Measurements from ENCODE around the gene IGFLR1. TPM values are rescaled to one million over a fixed set of nuclear protein-coding genes. Genes with fewer than 3 reads are reported as not detected.

IGFLR1 gene, protein sequence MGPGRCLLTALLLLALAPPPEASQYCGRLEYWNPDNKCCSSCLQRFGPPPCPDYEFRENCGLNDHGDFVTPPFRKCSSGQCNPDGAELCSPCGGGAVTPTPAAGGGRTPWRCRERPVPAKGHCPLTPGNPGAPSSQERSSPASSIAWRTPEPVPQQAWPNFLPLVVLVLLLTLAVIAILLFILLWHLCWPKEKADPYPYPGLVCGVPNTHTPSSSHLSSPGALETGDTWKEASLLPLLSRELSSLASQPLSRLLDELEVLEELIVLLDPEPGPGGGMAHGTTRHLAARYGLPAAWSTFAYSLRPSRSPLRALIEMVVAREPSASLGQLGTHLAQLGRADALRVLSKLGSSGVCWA
- 10 to 100 TPM; 79.2 to 80.6 TPM for total RNA-seq

DNA sequence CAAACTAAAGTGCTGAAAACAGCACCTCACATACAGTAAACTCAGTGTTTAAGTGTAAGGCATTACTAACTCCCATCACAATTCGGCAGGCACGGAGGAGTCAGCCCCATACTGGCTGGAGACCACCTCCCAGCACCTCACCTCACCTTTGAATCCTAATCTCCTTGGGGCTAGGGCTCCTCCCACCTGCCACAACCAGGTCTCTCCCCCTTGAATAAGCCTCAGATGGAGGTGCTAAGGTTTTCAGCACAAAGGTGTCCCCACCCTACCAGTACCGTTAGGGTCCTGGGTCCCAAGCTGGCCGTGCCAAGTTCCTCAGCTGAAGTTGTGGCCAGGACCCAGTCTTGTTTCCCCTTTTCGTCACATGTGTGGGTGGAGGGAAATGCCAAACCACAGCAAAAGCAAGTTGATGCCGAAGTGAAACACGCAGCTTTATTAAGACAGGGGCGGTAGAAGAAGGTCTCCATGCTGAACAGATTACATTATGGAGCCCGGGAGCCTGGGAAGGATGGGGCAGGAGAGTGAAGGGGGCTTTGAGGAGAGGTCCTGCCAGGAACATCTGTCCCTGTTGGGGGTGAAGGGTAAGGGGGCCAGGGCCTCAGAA, at the start of gene IGFLR1:
Gene IGFLR1 (minus strand): TSS at position 332 of the 604 bp plus-strand sequence. CDS start 1,272 bp downstream, outside the sequence.
- DNase-seq = peak; percentile 84
- peaks cover 45% of the 10 kb centered on the region for H3K4me1 Mint-ChIP-seq

GRCh38 chr19:35791814-35792279, 49.6 kb upstream of the IGFLR1 start:
- no peaks in the 10 kb centered on the region for H3K9me3 Mint-ChIP-seq
- no peak overlapping the region for H3K4me3 Mint-ChIP-seq
- no peak overlapping the region for H3K27ac Mint-ChIP-seq
- no peak for DNase-seq
- peaks cover 20% of the 10 kb centered on the region for H3K27me3 Mint-ChIP-seq
- peaks cover under 1% of the 10 kb centered on the region for H3K4me1 Mint-ChIP-seq
- no peaks in the 10 kb centered on the region for H3K36me3 Mint-ChIP-seq

More for the DNA sequence above, at the start of gene IGFLR1:
- Mint-ChIP-seq H3K27ac (peak within 1 kb of the TSS; percentile 99), H3K27me3 (no peaks in the 10 kb centered on the region), H3K9me3 (no peaks in the 10 kb centered on the region), H3K36me3 (peaks cover 43% of the 10 kb centered on the region), H3K4me3 (peak within 1 kb of the TSS; percentile 85)

DNA sequence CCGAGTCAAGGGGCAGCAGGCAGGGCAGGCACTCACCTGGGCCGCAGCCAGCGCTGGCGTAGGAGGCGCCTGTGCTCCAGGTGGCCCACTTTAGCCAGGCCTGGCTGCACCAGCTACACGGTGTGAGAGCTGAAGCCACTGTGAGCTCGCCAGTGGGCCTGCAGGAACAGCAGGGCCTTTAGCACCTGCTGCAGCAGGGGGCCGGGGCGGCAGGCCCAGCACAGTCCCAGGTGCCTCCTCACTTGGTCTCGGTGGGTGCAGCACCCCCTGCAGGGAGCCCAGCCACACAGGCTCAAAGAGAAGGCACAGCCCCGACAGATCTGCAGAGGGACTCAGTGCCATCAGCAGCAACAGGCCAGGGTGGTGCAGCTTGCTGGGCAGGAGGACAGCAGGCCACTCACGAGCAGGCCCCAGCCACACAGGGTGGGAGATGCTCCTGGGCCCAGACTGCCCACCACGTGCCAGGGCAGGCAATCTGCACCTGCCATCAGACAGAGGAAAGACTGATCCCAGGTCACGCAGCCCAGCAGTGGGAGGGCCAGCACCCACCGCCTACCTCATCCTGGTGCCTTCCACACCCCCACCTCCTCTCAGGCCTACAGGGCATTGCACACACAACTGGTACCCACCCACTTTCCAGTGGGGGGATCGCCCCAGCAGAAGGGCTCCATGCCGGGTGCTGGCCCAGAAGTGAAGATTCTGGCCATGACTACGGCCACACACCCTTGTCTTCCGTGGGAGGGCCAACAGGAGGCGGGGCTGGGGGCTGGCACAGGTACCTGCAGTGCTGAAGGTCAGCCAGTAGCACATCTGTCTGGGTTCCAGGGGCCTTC, 48.9 kb upstream of the IGFLR1 start:
- Mint-ChIP-seq H3K27me3 (peaks cover 14% of the 10 kb centered on the region), H3K27ac (no peak overlapping the region), H3K9me3 (no peaks in the 10 kb centered on the region), H3K4me3 (no peak overlapping the region), H3K36me3 (no peaks in the 10 kb centered on the region), H3K4me1 (no peaks in the 10 kb centered on the region)
- DNase-seq = no peak

DNA sequence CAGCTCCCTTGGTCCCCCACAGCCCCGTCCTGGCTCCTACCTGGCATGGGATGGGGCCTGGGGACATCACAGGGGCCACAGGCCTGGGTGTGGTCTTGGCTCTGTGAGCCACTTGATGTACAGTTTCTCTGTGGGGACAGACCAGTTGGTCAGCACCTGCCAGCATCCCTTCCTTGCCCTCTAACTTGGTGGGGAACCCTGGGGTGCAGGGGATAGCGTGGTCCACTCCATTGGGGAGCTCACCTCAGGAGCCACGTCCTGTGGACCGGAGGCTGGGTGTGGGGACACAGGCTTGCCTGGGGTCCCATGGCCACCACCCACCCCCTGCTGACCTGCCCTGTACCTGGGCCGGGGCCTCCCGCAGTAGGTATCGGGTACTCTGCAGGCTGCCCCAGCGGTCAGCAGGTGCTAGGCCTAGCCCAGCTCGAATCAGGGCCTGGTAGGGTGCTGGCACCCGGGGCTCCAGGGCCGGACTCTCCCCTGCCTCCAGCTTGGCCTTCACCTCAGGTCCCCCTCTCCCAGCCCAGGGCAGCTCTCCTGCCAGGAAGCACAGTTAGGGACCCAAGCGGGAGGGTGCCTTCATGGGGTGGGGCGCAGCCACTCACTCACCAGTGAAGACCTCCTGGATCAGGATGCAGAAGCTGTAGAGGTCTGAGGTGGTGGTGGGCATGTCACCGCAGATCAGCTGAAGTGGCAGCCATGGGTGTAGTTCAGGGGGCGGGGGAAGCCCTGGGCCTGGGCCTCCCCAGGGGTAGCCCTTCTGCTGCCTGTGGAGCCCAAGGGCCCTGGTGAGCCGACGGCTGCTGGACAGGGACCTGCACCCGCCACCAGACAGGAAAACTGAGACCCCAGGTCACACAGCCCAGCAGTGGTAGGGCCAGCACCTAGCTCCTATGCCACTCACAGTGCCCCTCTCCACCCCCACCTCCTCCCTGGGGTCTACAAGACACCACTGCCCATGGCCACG, 48.0 kb upstream of the IGFLR1 start:
- no peaks in the 10 kb centered on the region for H3K9me3 Mint-ChIP-seq
- H3K27me3 Mint-ChIP-seq = peaks cover 6% of the 10 kb centered on the region
- H3K27ac Mint-ChIP-seq = no peak overlapping the region
- H3K4me1 Mint-ChIP-seq = no peaks in the 10 kb centered on the region
- H3K36me3 Mint-ChIP-seq = no peaks in the 10 kb centered on the region
- DNase-seq = no peak
- H3K4me3 Mint-ChIP-seq = no peak overlapping the region

- DNase-seq = no peak
- Mint-ChIP-seq H3K27me3 (peaks cover 5% of the 10 kb centered on the region), H3K4me3 (no peak overlapping the region), H3K36me3 (no peaks in the 10 kb centered on the region), H3K9me3 (no peaks in the 10 kb centered on the region), H3K27ac (no peak overlapping the region), H3K4me1 (no peaks in the 10 kb centered on the region)
Observed at GRCh38 chr19:35789195-35789977, 47.1 kb upstream of the IGFLR1 start.

GRCh38 chr19:35788205-35788960, 46.1 kb upstream of the IGFLR1 start:
- DNase-seq = no peak
- H3K27ac Mint-ChIP-seq = no peak overlapping the region
- no peaks in the 10 kb centered on the region for H3K4me1 Mint-ChIP-seq
- H3K36me3 Mint-ChIP-seq = no peaks in the 10 kb centered on the region
- H3K9me3 Mint-ChIP-seq = no peaks in the 10 kb centered on the region
- H3K27me3 Mint-ChIP-seq = no peaks in the 10 kb centered on the region
- no peak overlapping the region for H3K4me3 Mint-ChIP-seq

DNA sequence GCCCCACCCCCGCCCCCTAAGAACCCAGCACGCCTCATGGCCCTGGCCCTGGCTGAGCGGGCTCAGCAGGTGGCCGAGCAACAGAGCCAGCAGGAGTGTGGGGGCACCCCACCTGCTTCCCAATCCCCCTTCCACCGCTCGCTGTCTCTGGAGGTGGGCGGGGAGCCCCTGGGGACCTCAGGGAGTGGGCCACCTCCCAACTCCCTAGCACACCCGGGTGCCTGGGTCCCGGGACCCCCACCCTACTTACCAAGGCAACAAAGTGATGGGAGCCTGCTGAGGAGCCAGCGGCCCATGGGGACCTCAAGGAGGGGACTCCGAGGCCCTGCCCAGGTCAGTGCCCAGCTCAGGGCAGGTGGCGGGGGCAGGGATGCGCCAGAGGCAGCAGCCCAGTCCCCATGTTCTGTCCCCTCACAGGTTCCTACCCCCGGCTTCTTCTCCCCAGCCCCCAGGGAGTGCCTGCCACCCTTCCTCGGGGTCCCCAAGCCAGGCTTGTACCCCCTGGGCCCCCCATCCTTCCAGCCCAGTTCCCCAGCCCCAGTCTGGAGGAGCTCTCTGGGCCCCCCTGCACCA, 45.1 kb upstream of the IGFLR1 start:
- H3K36me3 Mint-ChIP-seq = no peaks in the 10 kb centered on the region
- no peak overlapping the region for H3K4me3 Mint-ChIP-seq
- no peak overlapping the region for H3K27ac Mint-ChIP-seq
- no peaks in the 10 kb centered on the region for H3K4me1 Mint-ChIP-seq
- H3K27me3 Mint-ChIP-seq = no peaks in the 10 kb centered on the region
- no peaks in the 10 kb centered on the region for H3K9me3 Mint-ChIP-seq
- no peak for DNase-seq

- no peak for DNase-seq
- Mint-ChIP-seq H3K27me3 (no peaks in the 10 kb centered on the region), H3K9me3 (no peaks in the 10 kb centered on the region), H3K4me1 (no peaks in the 10 kb centered on the region), H3K36me3 (no peaks in the 10 kb centered on the region), H3K4me3 (no peak overlapping the region), H3K27ac (no peak overlapping the region)
Observed at GRCh38 chr19:35786299-35787160, 44.3 kb upstream of the IGFLR1 start.

DNA sequence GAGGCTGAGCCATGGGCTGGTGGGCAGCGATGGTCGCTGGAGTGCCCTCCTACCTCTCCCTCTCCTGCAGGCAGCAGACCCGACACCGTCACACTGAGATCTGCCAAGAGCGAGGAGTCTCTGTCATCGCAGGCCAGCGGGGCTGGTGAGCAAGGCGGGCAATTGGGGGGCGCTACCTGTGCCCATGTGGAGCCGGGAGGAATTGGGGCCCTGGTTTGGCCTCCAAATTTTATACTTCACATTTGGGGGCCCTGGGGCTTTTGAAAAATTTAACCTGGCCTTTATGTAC, 43.0 kb upstream of the IGFLR1 start:
- H3K4me3 Mint-ChIP-seq = no peak overlapping the region
- no peak for DNase-seq
- no peak overlapping the region for H3K27ac Mint-ChIP-seq
- no peaks in the 10 kb centered on the region for H3K36me3 Mint-ChIP-seq
- H3K9me3 Mint-ChIP-seq = no peaks in the 10 kb centered on the region
- no peaks in the 10 kb centered on the region for H3K4me1 Mint-ChIP-seq
- H3K27me3 Mint-ChIP-seq = no peaks in the 10 kb centered on the region

- H3K36me3 Mint-ChIP-seq = no peaks in the 10 kb centered on the region
- no peak for DNase-seq
- no peaks in the 10 kb centered on the region for H3K9me3 Mint-ChIP-seq
- H3K4me1 Mint-ChIP-seq = no peaks in the 10 kb centered on the region
- H3K27me3 Mint-ChIP-seq = no peaks in the 10 kb centered on the region
- no peak overlapping the region for H3K4me3 Mint-ChIP-seq
- H3K27ac Mint-ChIP-seq = no peak overlapping the region
Observed at GRCh38 chr19:35784503-35785338, 42.5 kb upstream of the IGFLR1 start.

- no peaks in the 10 kb centered on the region for H3K36me3 Mint-ChIP-seq
- no peak overlapping the region for H3K4me3 Mint-ChIP-seq
- no peak overlapping the region for H3K27ac Mint-ChIP-seq
- no peaks in the 10 kb centered on the region for H3K9me3 Mint-ChIP-seq
- H3K27me3 Mint-ChIP-seq = no peaks in the 10 kb centered on the region
- no peaks in the 10 kb centered on the region for H3K4me1 Mint-ChIP-seq
- no peak for DNase-seq
Observed at GRCh38 chr19:35783469-35784434, 41.5 kb upstream of the IGFLR1 start.
